Measurements from ENCODE around the gene CDH23. TPM values are rescaled to one million over a fixed set of nuclear protein-coding genes. Genes with fewer than 3 reads are reported as not detected.

CDH23 gene
- total and polyA plus RNA-seq, 8 donors, result 3.4 to 64.6 (median 9.9) TPM

DNA sequence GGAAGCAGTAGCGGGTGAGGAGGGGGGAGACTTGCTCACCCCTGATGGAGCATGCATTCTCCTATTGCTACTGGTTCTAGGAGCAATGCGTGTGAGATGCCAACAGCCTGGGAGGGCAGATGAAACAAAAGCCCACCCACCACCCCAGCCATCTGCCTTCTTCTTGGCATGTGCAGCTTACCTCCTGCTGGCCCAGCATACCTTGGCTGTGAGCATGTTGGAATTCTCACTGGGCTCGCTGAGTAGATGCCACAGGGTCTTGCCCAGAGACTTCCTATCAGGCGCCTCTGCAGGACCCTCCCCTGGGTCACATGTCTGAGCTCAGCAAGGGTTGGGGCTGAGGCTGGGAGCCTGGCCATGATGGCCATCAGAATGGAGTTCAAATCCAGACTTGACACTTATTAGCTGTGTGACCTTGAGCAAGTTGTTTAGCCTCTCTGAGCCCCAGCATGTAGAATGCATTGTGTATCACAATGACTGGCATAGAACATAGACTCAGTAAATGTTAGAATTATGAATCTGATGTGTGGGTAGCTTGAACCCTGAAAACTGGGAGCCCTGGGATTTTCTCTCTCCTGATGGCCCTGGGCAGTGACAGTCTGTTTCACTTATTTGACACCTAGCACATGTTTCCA, 38.2 kb downstream of the CDH23 start:
- intact Hi-C loops (cut with DNase I), result no loop called here
- WGBS, 2 donors, result 70 to 82% methylated on average over 4 of the region's 4 CpGs
- DNase-seq (no peak), FAIRE-seq (no peak), ATAC-seq (no peak)
- H3K4me1 ChIP-seq, result no peaks in the 10 kb centered on the region
- H3K27ac ChIP-seq, result no peak overlapping the region
- no peaks in the 10 kb centered on the region for H3K9me3 ChIP-seq
- H3K36me3 ChIP-seq, result no peaks in the 10 kb centered on the region
- TF ChIP-seq, protein P1, sequence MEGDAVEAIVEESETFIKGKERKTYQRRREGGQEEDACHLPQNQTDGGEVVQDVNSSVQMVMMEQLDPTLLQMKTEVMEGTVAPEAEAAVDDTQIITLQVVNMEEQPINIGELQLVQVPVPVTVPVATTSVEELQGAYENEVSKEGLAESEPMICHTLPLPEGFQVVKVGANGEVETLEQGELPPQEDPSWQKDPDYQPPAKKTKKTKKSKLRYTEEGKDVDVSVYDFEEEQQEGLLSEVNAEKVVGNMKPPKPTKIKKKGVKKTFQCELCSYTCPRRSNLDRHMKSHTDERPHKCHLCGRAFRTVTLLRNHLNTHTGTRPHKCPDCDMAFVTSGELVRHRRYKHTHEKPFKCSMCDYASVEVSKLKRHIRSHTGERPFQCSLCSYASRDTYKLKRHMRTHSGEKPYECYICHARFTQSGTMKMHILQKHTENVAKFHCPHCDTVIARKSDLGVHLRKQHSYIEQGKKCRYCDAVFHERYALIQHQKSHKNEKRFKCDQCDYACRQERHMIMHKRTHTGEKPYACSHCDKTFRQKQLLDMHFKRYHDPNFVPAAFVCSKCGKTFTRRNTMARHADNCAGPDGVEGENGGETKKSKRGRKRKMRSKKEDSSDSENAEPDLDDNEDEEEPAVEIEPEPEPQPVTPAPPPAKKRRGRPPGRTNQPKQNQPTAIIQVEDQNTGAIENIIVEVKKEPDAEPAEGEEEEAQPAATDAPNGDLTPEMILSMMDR (IDR thresholded peaks at IDR 0.05), result no peak
- no peak overlapping the region for H3K4me3 ChIP-seq
- H3K27me3 ChIP-seq, result no peaks in the 10 kb centered on the region

GRCh38 chr10:71435571-71436267, 39.0 kb downstream of the CDH23 start:
- WGBS, 2 donors, result 76% methylated on average over 6 of the region's 6 CpGs
- H3K27ac ChIP-seq, result no peak overlapping the region
- DNase-seq, result peak in 1 of 6 donors; percentile 36

GRCh38 chr10:71436268-71437125, 39.8 kb downstream of the CDH23 start:
- Histone ChIP-seq H3K36me3 (no peaks in the 10 kb centered on the region), H3K27ac (no peak overlapping the region), H3K27me3 (no peaks in the 10 kb centered on the region), H3K4me1 (no peaks in the 10 kb centered on the region), H3K9me3 (no peaks in the 10 kb centered on the region), H3K4me3 (no peak overlapping the region)
- WGBS, 2 donors, result 72 to 78% methylated on average over 11 of the region's 11 CpGs
- ATAC-seq (no peak), FAIRE-seq (no peak), DNase-seq (peak in 1 of 6 donors; percentile 23)
- intact Hi-C loops (cut with DNase I), result no loop called here
- TF ChIP-seq, protein P1 (IDR thresholded peaks at IDR 0.05), result no peak

More at GRCh38 chr10:71435571-71436267, 39.0 kb downstream of the CDH23 start:
- TF ChIP-seq, protein P1 (IDR thresholded peaks at IDR 0.05), result no peak
- Histone ChIP-seq H3K4me3 (no peak overlapping the region), H3K9me3 (no peaks in the 10 kb centered on the region), H3K4me1 (no peaks in the 10 kb centered on the region), H3K27me3 (no peaks in the 10 kb centered on the region), H3K36me3 (no peaks in the 10 kb centered on the region)
- intact Hi-C loops (cut with DNase I), result no loop called here
- no peak for FAIRE-seq
- peak in 1 of 4 donors; percentile 17 for ATAC-seq

DNA sequence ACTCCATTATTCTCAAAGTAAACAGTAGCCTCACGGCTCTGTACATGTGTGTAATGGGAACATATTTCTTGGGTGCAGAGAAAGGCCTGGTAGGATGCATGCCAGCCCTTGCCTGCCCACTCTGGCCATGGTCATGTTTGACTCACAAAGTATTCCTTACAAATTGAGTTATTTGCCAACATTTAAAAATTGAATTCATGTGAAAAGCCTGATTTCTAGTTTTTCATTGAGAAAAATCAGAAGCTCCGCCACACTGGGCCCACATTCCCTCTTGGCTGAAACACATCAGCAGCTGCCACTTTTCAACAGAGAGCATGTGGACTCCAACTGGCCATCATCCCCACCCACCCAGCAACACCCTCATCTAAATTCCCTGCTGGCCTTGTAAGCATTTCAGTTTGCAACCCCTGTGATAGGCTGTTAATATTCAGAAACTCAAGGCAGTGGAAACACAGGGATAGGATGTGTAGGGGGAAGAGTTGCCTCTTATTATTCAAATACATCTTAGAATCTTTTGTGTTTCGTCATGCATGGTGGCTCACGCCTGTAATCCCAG, 40.9 kb downstream of the CDH23 start:
- H3K36me3 ChIP-seq, result no peaks in the 10 kb centered on the region
- TF ChIP-seq, protein P1 (IDR thresholded peaks at IDR 0.05), result no peak
- no peak overlapping the region for H3K4me3 ChIP-seq
- whole genome bisulfite sequencing, 2 donors, result 84 to 88% methylated on average over 4 of the region's 4 CpGs
- intact Hi-C loops (cut with DNase I), result no loop called here
- no peaks in the 10 kb centered on the region for H3K9me3 ChIP-seq
- no peak overlapping the region for H3K27ac ChIP-seq
- DNase-seq, result peak in 1 of 6 donors; percentile 7
- H3K4me1 ChIP-seq, result no peaks in the 10 kb centered on the region
- FAIRE-seq, result no peak
- no peaks in the 10 kb centered on the region for H3K27me3 ChIP-seq
- ATAC-seq, result no peak
